Right ventricle myocardium inferior (tissue), 1 donor: ENCODE data around the gene NEURL1B. TPM values are rescaled to one million over a fixed set of nuclear protein-coding genes. Genes with fewer than 3 reads are reported as not detected.
"Not testable (repeated sequence)": the region's sequence is repeated elsewhere in the genome, so short reads cannot be mapped to it uniquely, and the experiment has no call there.

Experiments used
- ATAC-seq: fragments of 200-7000 bp; cut with Tn5 transposase; one replicate; pipeline ENCODE4 v1.9.1; 2020; ENCODE audit warnings: mild to moderate bottlenecking, moderate library complexity
- DNase-seq: peaks from one replicate; pipeline ENCODE4 v3.0.0; 2021; ENCODE audit errors: missing footprints
- intact Hi-C: fragments of 100-400 bp; cut with DNase I; formaldehyde crosslinking; loops from one replicate; pipeline ENCODE4 v1.11.0; 2022
- long read RNA-seq: library from polyadenylated mRNA; unstranded; transcript quantifications from one replicate; pipeline ENCODE4 v2.0.0, GENCODE V29; 2021
- total RNA-seq: library from RNA; stranded (reverse); fragmentation: NEBNext Ultra II Directional; extraction: Animal tissue kit (Norgen Biotek cat#: 25700); gene quantifications from one replicate; pipeline ENCODE4 v1.2.1, GENCODE V29; 2021
- donor health status: DM: no; HTN: yes; CAD: no; lungs with severe emphysema.

The NEURL1B gene, protein sequence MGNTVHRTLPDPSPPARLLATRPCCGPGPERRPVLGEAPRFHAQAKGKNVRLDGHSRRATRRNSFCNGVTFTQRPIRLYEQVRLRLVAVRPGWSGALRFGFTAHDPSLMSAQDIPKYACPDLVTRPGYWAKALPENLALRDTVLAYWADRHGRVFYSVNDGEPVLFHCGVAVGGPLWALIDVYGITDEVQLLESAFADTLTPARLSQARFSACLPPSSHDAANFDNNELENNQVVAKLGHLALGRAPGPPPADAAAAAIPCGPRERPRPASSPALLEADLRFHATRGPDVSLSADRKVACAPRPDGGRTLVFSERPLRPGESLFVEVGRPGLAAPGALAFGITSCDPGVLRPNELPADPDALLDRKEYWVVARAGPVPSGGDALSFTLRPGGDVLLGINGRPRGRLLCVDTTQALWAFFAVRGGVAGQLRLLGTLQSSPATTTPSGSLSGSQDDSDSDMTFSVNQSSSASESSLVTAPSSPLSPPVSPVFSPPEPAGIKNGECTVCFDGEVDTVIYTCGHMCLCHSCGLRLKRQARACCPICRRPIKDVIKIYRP
- 37.1 TPM for total RNA-seq
- long read RNA-seq, partial matches to known transcripts = 0 of 10 reads
- long read RNA-seq, other reads (novel, unspliced or antisense) = 10 of 10 reads

DNA sequence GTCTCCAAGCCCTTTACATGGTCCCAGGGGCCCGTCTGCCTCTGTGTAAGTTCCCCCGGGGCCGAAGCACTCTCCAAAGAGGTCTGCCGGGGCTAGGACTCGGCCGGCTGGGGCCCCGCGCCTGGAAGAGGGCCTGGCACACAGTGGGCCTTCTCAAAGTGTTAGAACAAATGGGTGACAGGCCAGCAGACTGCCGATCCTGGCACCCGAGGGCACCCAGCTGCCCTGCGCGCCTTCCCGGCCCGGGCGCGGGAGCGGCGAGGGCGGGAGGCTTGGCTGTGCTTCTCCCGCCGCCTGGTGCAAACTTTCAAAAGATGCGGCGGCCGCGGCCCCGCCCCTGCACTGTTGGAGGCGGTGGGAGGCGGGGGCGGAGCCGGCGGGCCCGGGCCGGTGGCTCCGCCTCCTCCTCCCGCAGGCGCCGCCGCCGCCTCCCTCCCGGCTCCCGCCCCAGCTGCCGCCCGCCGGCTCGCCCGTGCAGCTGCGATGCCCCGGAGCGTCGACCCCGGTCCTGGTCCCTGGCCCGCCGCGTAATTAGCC, at the start of gene NEURL1B:
NEURL1B (plus strand) TSS at position 442 of the 537 bp plus-strand sequence. CDS start 144 bp downstream, outside the sequence.
- intact Hi-C loops = loop anchor here (2.0 to 5.0 kb wide), 3 partner anchors 39 to 139 kb away; no protein-coding TSS in a partner anchor
- DNase-seq (peak; percentile 91), ATAC-seq (peak; percentile 89)

DNA sequence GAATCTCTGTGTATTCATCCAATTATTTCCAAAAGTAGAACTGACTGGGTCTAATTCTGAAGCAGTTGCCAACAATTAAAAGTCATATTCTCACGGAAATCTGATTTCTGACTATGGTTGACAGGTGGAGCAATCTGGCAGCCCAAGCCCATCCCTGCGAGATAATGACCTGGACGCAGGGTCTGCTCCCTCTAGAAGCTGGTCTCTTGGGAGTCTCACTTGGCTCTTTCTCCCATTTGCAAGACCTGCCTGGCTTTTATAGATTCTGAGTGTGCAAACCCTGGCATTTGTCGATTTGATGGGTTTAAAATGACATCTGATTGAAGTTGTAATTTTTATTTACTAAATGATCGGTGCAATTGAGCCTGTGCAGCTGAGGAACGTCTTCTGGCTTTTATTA, 49.4 kb upstream of the NEURL1B start:
- DNase-seq = no peak
- no peak for ATAC-seq
- intact Hi-C loops = no loop called here

DNA sequence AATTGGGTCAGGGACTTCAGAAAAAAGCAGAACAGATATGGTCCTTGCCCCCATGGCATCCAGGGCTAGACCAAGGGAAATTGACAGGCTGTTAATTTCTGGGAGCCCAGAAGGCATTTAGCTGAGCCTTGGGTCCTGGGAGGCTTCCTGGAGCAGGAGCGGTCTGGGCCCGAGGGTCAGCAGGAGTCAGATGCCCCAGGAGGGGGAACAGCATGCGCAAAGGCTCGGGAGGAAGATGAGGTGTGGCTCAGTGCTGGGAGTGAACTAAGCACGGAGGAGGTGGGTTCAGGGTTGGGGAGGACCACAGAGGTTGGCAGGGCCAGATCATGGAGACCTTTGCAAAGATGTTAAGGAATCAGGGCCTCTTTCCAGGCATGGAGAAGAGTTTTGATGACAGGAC, 48.2 kb upstream of the NEURL1B start:
- intact Hi-C loops = no loop called here
- no peak for ATAC-seq

DNA sequence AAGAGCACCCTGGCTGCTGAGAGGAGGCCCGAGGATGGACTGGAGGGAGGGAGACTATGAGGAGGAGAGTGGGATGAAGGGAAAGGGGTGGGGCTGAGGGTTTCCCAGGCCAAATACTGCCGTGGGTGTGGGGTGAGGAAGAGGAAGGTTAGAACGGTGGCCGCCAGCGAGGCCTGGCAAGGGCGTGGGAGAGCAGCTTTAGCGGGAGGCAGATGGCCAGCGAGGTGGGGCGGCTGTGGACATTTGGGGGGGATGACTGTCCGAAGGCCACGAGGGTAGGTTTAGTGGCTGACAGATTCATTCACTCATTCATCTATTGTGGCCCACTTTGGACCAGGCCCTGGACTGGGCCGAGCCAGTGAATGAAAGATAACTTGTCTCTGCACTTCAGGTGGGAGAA, 47.8 kb upstream of the NEURL1B start:
- ATAC-seq (no peak), DNase-seq (no peak)
- intact Hi-C loops = no loop called here

More for the DNA sequence above, 48.2 kb upstream of the NEURL1B start:
- no peak for DNase-seq

DNA sequence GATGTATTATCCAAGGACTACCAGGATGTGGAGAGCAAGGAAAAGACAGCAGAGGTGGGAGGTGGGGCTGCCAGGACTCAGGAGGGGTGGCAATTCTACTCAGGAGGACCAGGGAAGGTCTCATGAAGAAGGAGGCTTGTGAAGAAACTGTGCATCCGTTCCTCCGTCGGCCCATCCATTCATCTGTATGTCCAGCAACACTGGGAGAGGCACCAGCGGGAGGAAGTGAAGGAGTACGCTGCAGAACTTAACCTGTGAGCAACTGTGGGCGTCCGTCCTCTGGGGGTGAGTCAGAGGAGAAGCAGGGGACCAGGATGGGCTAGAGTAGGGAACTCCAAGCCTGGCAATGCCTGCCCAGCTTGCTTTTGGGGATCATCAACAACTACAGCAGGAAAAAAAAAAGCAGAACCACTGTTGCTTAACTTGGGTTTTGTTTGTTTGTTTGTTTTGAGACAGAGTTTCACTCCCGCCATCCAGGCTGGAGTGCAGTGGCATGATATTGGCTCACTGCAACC, 47.3 kb upstream of the NEURL1B start:
- ATAC-seq (no peak), DNase-seq (no peak)
- intact Hi-C loops = no loop called here

DNA sequence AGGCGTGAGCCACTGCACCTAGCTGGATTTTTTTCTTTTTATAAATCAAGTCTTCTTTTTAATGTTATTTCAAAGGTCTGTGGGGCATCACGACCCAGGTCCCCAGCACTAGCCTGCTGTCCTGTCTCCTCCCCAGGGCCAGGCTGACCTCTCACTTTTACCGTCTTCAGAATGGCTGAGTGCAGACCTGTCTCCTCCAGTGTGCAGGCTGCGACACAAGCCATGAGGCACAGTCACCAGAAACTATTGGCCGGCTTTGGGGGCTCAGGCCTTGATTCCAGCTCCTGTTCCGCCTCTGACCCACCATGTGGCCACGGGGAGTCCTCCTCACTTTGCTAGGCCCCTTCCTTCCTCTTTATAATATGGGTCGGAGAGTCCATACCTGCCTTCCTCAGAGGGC, 46.6 kb upstream of the NEURL1B start:
- ATAC-seq = no peak
- DNase-seq = no peak
- intact Hi-C loops = no loop called here

DNA sequence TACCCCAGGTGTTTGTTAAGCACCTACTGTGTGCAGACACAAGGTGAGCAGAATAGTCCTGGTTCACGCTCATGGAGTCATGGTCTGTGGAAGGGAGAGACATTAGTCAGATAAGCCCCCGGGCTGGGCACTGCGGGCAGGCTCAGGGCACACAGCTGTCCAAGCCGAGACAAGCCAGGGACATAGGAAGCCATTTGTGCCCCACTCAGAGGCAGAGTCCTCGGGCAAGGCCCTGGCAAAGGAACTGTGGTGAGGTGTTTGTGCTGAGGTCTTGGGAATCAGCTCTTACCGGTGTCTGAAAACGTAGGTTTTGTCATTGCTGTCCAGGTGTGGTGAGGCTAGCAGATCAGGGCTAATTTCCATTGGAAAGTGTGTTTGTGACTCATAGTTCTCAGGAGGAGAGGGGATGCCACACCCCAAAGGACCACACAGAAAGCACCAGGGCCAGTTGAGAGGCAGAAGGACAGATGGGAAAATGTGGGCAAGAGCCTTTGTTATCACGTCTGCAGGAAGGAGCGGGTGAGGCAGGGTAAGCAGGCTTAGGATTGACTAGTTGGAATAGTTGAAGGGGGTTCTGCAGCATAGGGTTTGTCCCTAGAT, 46.1 kb upstream of the NEURL1B start:
- DNase-seq (no peak), ATAC-seq (no peak)
- intact Hi-C loops = no loop called here

DNA sequence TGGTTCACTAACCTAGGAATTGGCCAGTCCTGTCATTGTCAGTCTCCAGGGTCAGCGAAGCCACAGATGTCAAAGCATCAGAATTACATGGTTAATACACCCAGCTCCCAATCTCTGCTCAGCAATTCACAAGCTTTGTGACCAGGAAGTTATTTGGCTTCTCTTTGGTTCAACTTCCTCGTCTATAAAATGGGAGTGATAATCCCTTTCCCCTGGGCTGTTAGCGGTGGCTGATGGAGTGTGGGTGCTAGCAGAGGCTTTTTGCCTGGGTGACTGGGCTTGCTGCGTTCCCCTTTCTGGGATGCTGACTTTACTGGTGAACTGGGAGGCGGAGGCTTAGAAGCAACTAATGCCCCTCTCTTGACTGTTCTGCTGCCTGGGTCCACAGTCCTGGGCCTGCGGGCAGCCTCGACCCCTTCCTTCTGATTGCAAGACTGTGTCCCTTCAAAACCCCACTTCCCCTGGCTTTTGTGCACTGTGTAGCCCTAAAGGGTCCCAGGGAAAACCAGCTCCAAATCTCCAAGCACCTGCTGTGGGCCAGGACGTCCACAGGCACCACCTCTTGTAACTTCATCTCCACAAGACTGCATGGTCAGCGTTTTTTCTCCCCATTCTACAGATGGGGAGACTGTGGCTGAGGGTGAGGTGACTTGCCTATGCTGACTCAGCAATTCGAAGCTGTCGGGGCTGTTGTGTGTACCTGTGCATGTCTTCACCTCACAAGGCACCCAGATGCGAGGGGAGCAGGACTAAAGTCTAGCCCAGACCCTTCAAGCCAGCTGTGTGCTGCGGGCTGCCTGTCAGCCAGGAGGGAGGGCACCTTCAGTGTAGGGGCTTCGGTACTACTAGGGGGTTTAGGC, 45.2 kb upstream of the NEURL1B start:
- intact Hi-C loops = no loop called here
- ATAC-seq = no peak
- DNase-seq = no peak

DNA sequence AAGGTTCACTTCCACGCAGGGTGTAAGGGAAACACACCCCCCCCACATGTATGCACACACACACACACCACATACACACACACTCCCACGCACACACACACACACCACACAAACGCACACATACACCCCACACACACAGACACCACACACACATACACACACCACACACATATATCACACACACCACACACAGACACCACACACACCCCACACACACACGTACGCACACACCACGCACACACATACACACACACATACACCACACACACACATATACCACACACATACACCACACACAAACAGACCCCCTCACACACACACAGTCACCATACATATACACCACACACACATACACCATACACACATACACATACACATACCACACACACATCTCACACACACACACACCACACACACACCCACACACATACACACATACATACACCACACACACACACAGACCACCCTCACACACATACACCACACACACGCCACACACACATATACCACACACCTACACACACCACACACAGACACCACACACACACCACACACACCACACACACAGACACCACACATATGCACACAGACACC, 44.3 kb upstream of the NEURL1B start:
- DNase-seq (no peak), ATAC-seq (no peak)
- intact Hi-C loops = no loop called here

DNA sequence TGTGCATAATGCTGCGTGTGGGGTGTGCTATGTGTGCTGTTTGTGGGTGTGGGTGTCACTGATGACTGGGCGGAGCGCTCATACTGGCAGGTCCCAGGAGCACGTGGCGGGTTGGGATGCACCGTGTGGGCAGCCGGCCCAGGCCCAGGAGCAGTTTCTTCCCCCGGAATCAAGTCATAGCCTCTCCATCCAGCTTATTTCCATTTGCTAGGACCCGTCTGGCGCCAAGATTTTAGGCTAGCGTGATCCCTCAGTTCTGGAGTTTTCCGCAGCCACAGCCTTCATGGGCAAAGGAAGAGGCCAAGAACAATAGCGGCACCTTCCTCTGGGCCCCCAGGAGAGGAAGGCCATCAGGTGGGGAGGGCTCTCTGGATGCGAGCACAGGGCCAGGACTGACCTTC, 43.3 kb upstream of the NEURL1B start:
- DNase-seq (no peak), ATAC-seq (peak; percentile 12)
- intact Hi-C loops = no loop called here

DNA sequence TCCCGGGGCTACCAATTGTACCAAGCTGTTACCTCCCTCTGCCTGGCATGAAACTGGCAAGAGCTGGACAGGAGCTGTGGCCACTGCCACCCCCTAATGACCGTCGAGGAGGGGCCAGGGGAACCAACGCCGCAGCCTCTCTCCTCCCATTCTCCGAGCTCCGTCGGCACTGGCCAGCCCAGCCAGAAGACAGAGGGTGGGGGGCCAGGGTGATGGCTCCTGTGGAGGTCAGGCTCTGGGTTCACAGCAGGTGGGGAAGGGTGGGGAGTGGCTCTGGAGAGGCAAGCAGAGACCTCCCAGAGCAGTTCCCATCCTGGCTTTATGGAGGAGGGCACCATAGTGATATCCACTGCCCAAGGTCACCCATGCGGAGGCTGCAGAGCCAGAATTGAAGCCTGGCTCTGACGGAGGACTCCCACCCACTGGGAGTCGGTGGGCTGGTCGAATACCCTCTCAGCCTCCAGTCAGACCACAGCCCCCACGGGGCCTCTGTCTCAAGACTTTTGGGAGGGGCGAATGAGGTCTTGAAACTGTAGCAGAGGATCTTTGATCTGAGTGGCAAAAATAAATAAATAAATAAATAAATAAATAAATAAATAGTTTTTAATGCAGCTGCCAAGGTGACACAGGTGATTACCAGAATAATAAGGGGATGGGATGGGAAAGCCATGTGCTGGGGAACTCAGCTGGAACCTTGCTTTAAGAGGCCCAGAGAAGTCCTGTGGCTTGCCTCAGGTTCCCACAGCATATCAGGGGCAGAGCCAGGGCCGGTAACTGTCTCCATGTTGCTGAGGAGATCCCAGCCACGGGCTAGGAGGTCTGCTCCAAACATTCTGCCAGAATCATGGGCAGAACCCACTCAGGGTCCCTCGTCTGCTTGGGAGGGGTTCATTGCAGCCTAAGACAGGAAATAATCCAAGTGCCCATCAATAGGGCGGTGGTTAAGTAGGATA, 42.5 kb upstream of the NEURL1B start:
- intact Hi-C loops = no loop called here
- DNase-seq (no peak), ATAC-seq (no peak)

DNA sequence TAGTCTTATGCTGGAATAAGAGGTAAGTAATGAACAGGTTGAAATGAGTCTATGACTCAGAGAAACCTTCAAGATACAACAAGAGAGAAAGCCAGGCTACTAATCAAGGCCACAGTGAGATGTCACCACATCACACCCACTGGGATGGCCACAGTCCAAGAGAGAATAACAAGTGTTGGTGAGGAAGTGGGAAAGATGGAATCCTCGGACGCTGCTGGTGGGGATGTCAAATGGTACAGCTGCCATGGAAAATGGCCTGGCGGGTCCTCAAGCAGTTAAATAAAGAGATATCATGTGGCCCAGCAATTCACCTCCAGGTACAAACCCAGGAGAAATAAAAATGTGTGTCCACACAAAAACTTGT, 41.9 kb upstream of the NEURL1B start:
- DNase-seq = no peak

DNA sequence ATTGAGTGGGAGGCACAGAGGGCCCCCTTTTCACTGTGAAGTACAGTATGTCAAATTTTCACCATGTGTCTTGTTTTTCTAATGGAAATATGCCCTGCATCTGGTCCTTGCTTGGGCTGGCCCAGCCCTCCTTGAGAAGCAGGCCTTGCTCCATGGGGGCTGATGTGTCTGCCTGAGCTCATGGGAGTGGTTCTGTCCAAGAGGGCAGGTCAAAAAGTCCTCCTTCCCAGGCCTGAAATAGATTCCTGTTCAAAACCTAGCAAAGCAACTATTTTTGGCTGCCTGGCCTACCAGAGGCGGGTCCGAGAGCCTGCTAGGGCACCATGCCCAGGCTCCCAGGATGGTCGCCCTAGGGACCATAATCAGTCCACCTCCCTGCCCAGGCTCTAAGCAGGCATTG, 40.5 kb upstream of the NEURL1B start:
- intact Hi-C loops = loop anchor here (1.0 to 5.0 kb wide), 4 partner anchors 15 to 118 kb away; partner anchors contain the start of gene NEURL1B
- ATAC-seq (peak; percentile 74), DNase-seq (no peak)

More for the DNA sequence above, 41.9 kb upstream of the NEURL1B start:
- intact Hi-C loops = no loop called here
- no peak for ATAC-seq

DNA sequence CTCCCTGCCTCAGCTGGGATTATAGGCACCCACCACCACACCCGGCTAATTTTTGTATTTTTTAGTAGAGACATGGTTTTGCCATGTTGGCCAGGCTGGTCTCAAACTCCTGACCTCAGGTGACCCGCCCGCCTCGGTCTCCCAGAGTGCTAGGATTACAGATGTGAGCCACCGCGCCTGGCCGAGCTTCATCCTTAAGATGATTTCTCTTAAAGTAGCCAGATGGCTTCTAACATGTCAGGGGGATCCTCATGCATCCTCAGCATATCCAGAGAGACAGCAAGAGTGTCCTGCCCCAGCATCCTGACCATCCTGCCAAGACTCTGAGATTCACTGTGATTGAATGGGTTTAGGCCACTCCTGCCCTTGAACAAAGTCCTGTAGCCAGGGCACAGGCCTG, 39.5 kb upstream of the NEURL1B start:
- intact Hi-C loops = loop anchor here (5.0 kb wide), 3 partner anchors 41 to 119 kb away; partner anchors contain the start of gene NEURL1B

DNA sequence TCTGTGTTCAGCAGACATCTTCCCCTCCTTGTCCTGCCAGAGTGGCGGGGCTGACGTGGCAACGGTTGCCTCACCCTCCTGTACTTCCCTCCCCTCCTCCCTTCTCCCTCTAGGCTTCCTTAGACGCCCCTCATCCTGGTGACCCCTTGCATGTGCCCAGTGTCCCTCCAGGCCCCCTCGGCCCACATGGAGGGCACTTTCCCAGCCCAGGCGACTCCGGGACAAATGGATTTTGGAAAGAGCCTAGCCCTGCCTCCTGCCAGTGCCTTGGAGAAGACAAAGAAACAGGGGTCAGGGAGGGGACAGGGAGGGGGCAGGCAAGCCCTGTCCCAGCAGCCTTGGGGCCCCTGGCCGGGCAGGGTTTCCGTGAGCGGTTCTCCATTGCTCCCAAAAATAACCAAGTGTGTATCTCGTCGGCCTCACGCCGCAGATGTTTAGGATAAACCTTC, 38.3 kb upstream of the NEURL1B start:
- intact Hi-C loops = loop anchor here (5.0 kb wide), 3 partner anchors 39 to 121 kb away; partner anchors contain the start of gene NEURL1B
- ATAC-seq = peak; percentile 14
- DNase-seq = no peak

More for the DNA sequence above, 39.5 kb upstream of the NEURL1B start:
- ATAC-seq, DNase-seq: not testable (repeated sequence)

DNA sequence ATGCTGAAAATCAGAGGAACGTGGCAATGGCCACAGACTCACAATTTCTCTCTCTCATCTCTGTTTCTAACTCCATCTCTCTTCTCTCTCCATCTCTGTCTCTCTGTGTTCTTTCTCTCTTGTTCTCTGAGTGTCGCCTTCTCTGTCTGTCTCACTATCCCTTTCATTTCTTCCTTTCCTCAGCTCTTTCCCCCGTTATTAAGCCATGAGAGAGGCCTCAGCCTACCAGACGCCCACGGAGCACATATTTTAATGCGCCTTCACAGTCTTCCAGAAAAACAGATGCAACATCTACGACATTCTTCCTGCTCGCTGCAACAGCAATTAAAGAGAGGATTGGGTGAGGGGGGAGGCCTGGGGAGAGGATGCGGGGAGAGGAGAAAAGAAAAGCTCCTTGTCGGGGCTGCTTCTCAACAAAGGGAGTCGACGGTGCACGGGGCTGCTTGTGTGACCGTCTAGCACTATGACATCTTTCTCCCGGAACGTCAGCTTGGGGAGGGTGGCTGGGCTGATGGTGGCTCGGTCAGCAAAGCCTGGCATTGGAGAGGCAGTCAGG, 37.7 kb upstream of the NEURL1B start:
- intact Hi-C loops = loop anchor here (5.0 kb wide), 3 partner anchors 39 to 121 kb away; partner anchors contain the start of gene NEURL1B
- DNase-seq (no peak), ATAC-seq (no peak)
